BLaER1 treated with 17β-estradiol and CSF1 and Interleukin-3, amounts not matched to agents 10 nM and 100 nM (cell line): ENCODE results near the gene C3orf62.
"Not testable (repeated sequence)": the region's sequence is repeated elsewhere in the genome, so short reads cannot be mapped to it uniquely, and the experiment has no call there.

Experiments
- H3K27ac ChIP-seq, 11 experiments: shearing (Covaris generic); formaldehyde crosslinking; 2 replicates each; pipeline ENCODE4 v1.8.1; 2022
- H3K27me3 ChIP-seq, 11 experiments: shearing (Covaris generic); formaldehyde crosslinking; 2 replicates each; pipeline ENCODE4 v1.8.1; 2022
- H3K36me3 ChIP-seq, 11 experiments: shearing (Covaris generic); formaldehyde crosslinking; 2 replicates each; pipeline ENCODE4 v1.8.1; 2022
- H3K4me1 ChIP-seq, 10 experiments: shearing (Covaris generic); formaldehyde crosslinking; 2 replicates each; pipeline ENCODE4 v1.8.1; 2022
- H3K4me2 ChIP-seq, 11 experiments: shearing (Covaris generic); formaldehyde crosslinking; 2 replicates each; pipeline ENCODE4 v1.8.1; 2022
- H3K4me3 ChIP-seq, 10 experiments: shearing (Covaris generic); formaldehyde crosslinking; 2 replicates each; pipeline ENCODE4 v1.8.1; 2022
- H3K9ac ChIP-seq, 11 experiments: shearing (Covaris generic); formaldehyde crosslinking; 2 replicates each; pipeline ENCODE4 v1.8.1; 2022
- H3K9me3 ChIP-seq, 11 experiments: shearing (Covaris generic); formaldehyde crosslinking; replicated peaks in 1 of 11; 2 replicates each; pipeline ENCODE4 v1.8.1; 2022
- H4K20me1 ChIP-seq, 11 experiments: shearing (Covaris generic); formaldehyde crosslinking; 2 replicates each; pipeline ENCODE4 v1.8.1; 2022
- Cebpa-rat ChIP-seq, 11 experiments: shearing (Covaris generic); IDR thresholded peaks; 2 replicates each; pipeline ENCODE4 v1.8.1; 2022

The C3orf62 gene

GRCh38 chr3:49263159-49263889, 13.7 kb downstream of the C3orf62 start:
- Histone ChIP-seq H3K27me3 (no peaks in the 10 kb centered on the region), H3K9ac (no peak overlapping the region), H3K27ac (no peak overlapping the region), H3K4me2 (no peak overlapping the region), H3K9me3 (no peaks in the 10 kb centered on the region), H4K20me1 (no peaks in the 10 kb centered on the region), H3K4me3 (no peak overlapping the region), H3K4me1 (no peaks in the 10 kb centered on the region; a peak in 1 of 20 replicates), H3K36me3 (peaks cover 0 to 28% (median 11%) of the 10 kb centered on the region in 11 experiments; a peak in 10 of 22 replicates)
- no peak for TF ChIP-seq Cebpa-rat (IDR thresholded peaks at IDR 0.05)

GRCh38 chr3:49260806-49261324, 16.2 kb downstream of the C3orf62 start:
- Histone ChIP-seq H3K4me1 (peaks cover 15 to 19% (median 18%) of the 10 kb centered on the region in 10 experiments), H3K36me3 (peaks cover 0 to 10% (median 0%) of the 10 kb centered on the region in 11 experiments; a peak in 2 of 22 replicates), H4K20me1 (no peaks in the 10 kb centered on the region), H3K4me2 (no peak overlapping the region), H3K9ac (no peak overlapping the region), H3K9me3 (no peaks in the 10 kb centered on the region), H3K4me3 (no peak overlapping the region), H3K27ac (0 out of 22 replicates have a peak overlapping the region, but pooled peaks of 1 of the 11 experiments have one; percentile 16), H3K27me3 (no peaks in the 10 kb centered on the region)
- TF ChIP-seq Cebpa-rat (IDR thresholded peaks at IDR 0.05) = no peak

GRCh38 chr3:49257187-49257586, 19.8 kb downstream of the C3orf62 start:
- Histone ChIP-seq H4K20me1 (no peaks in the 10 kb centered on the region), H3K9ac (peak overlapping the region in 5 of 11 experiments; percentile 5 to 57 (median 30); a peak in 5 of 22 replicates), H3K27me3 (no peaks in the 10 kb centered on the region), H3K36me3 (no peaks in the 10 kb centered on the region), H3K4me3 (no peak overlapping the region), H3K9me3 (no peaks in the 10 kb centered on the region), H3K27ac (peak overlapping the region in 2 of 11 experiments; percentile 5 to 43; a peak in 2 of 22 replicates), H3K4me2 (peak overlapping the region; percentile 63 to 87 (median 77); a peak in 19 of 22 replicates), H3K4me1 (peaks cover 36 to 44% (median 40%) of the 10 kb centered on the region in 10 experiments)
- no peak for TF ChIP-seq Cebpa-rat (IDR thresholded peaks at IDR 0.05)

GRCh38 chr3:49255718-49256511, 21.1 kb downstream of the C3orf62 start:
- Histone ChIP-seq H3K4me2 (peak overlapping the region; percentile 63 to 87 (median 77)), H3K9ac (peak overlapping the region in 6 of 11 experiments; percentile 15 to 57 (median 33); a peak in 9 of 22 replicates), H3K36me3 (no peaks in the 10 kb centered on the region), H3K9me3 (no peaks in the 10 kb centered on the region), H3K4me3 (no peak overlapping the region), H3K27me3 (no peaks in the 10 kb centered on the region), H3K27ac (peak overlapping the region in 10 of 11 experiments; percentile 18 to 63 (median 46); a peak in 16 of 22 replicates), H4K20me1 (no peaks in the 10 kb centered on the region), H3K4me1 (peaks cover 36 to 54% (median 41%) of the 10 kb centered on the region in 10 experiments)
- no peak for TF ChIP-seq Cebpa-rat (IDR thresholded peaks at IDR 0.05)

GRCh38 chr3:49255112-49255511, 21.9 kb downstream of the C3orf62 start:
- no peaks in the 10 kb centered on the region for H4K20me1 ChIP-seq
- peaks cover 36 to 62% (median 41%) of the 10 kb centered on the region in 10 experiments for H3K4me1 ChIP-seq
- peak overlapping the region; percentile 63 to 87 (median 77) for H3K4me2 ChIP-seq
- H3K27me3 ChIP-seq = no peaks in the 10 kb centered on the region
- H3K27ac ChIP-seq = peak overlapping the region; percentile 18 to 63 (median 43); a peak in 19 of 22 replicates
- no peak overlapping the region for H3K4me3 ChIP-seq
- peak overlapping the region; percentile 6 to 50 (median 26); a peak in 11 of 22 replicates for H3K9ac ChIP-seq
- no peaks in the 10 kb centered on the region for H3K36me3 ChIP-seq
- no peaks in the 10 kb centered on the region for H3K9me3 ChIP-seq
- no peak for TF ChIP-seq Cebpa-rat (IDR thresholded peaks at IDR 0.05)

- no peak overlapping the region for H3K9ac ChIP-seq
- no peaks in the 10 kb centered on the region for H3K27me3 ChIP-seq
- no peaks in the 10 kb centered on the region for H3K36me3 ChIP-seq
- H4K20me1 ChIP-seq = no peaks in the 10 kb centered on the region
- H3K4me2 ChIP-seq = 0 out of 22 replicates have a peak overlapping the region, but pooled peaks of 2 of the 11 experiments have one; percentile 22 to 82
- no peak overlapping the region; a peak in 1 of 22 replicates for H3K27ac ChIP-seq
- H3K4me1 ChIP-seq = peaks cover 41 to 76% (median 48%) of the 10 kb centered on the region in 10 experiments
- H3K9me3 ChIP-seq = no peaks in the 10 kb centered on the region
- no peak for TF ChIP-seq Cebpa-rat (IDR thresholded peaks at IDR 0.05)
- no peak overlapping the region for H3K4me3 ChIP-seq
Measured at GRCh38 chr3:49253512-49253911, 23.5 kb downstream of the C3orf62 start.

GRCh38 chr3:49248840-49249227, 28.2 kb downstream of the C3orf62 start:
- Histone ChIP-seq H3K9me3 (no peaks in the 10 kb centered on the region), H3K9ac (peak overlapping the region in 9 of 11 experiments; percentile 2 to 83 (median 38); a peak in 13 of 22 replicates), H3K27me3 (no peaks in the 10 kb centered on the region), H3K4me1 (peaks cover 18 to 86% (median 29%) of the 10 kb centered on the region in 10 experiments), H3K4me3 (no peak overlapping the region), H3K36me3 (no peaks in the 10 kb centered on the region), H3K27ac (peak overlapping the region in 10 of 11 experiments; percentile 0 to 95 (median 68); a peak in 19 of 22 replicates), H3K4me2 (peak overlapping the region in 9 of 11 experiments; percentile 2 to 82 (median 45); a peak in 17 of 22 replicates), H4K20me1 (no peaks in the 10 kb centered on the region)
- TF ChIP-seq Cebpa-rat (IDR thresholded peaks at IDR 0.05) = no peak

GRCh38 chr3:49244581-49245205, 32.3 kb downstream of the C3orf62 start:
- H3K27me3 ChIP-seq = no peaks in the 10 kb centered on the region
- TF ChIP-seq Cebpa-rat (IDR thresholded peaks at IDR 0.05) = no peak
- H3K36me3 ChIP-seq = no peaks in the 10 kb centered on the region
- H3K4me1 ChIP-seq = peaks cover 22 to 90% (median 35%) of the 10 kb centered on the region in 10 experiments
- H3K9ac ChIP-seq = peak overlapping the region in 4 of 11 experiments; percentile 30 to 52 (median 36); a peak in 2 of 22 replicates
- H3K27ac ChIP-seq = peak overlapping the region; percentile 23 to 63 (median 55); a peak in 20 of 22 replicates
- H3K9me3 ChIP-seq = peaks cover 0 to 9% (median 0%) of the 10 kb centered on the region in 11 experiments; a peak in 8 of 22 replicates
- H4K20me1 ChIP-seq = no peaks in the 10 kb centered on the region
- no peak overlapping the region for H3K4me3 ChIP-seq
- peak overlapping the region in 10 of 11 experiments; percentile 1 to 79 (median 24); a peak in 12 of 22 replicates for H3K4me2 ChIP-seq

GRCh38 chr3:49240091-49240490, 36.9 kb downstream of the C3orf62 start:
- peaks cover 30 to 82% (median 34%) of the 10 kb centered on the region in 10 experiments for H3K4me1 ChIP-seq
- not testable (repeated sequence) for H3K4me3 ChIP-seq

More at GRCh38 chr3:49240091-49240490, 36.9 kb downstream of the C3orf62 start:
- not testable (repeated sequence) for H4K20me1 ChIP-seq, H3K36me3 ChIP-seq, H3K27me3 ChIP-seq
- Histone ChIP-seq H3K9me3 (peaks cover 18 to 54% (median 42%) of the 10 kb centered on the region in 11 experiments), H3K9ac (peak overlapping the region in 8 of 11 experiments; percentile 19 to 84 (median 80); a peak in 9 of 22 replicates), H3K4me2 (peak overlapping the region in 9 of 11 experiments; percentile 33 to 84 (median 56); a peak in 12 of 22 replicates), H3K27ac (peak overlapping the region; percentile 91 to 99 (median 93))
